A549 (cell line): ENCODE results near the gene PTPN23. TPM values are rescaled to one million over a fixed set of nuclear protein-coding genes. Genes with fewer than 3 reads are reported as not detected.

Experiments used
- ATAC-seq, 2 experiments: fragments of 200-7000 bp in 1 of 2; fragments of >200 bp in 1 of 2; cut with Nextera tagmentation in 1 of 2; cut with Tn5 transposase in 1 of 2; 3 replicates each; pipeline versions ENCODE4 v1.8.0 to v1.9.1; 2018 to 2020; ENCODE audit warnings: mild to moderate bottlenecking in 1 of 2, moderate library complexity in 1 of 2
- CTCF ChIA-PET: fragments of 300-600 bp; sonication (Branson Sonifier 250); formaldehyde crosslinking; extraction: SDS; loops from one replicate; lab custom pipeline; 2021; ENCODE audit warnings: antibody characterized with exemption, inconsistent platforms; lab: Yijun Ruan, JAX
- POLR2A ChIA-PET: fragments of 350-600 bp; formaldehyde crosslinking; extraction: SDS; loops from one replicate; lab custom pipeline; 2021; ENCODE audit warnings: antibody characterized with exemption, inconsistent platforms; lab: Yijun Ruan, JAX
- DNase-seq, 2 experiments: peaks; one replicate each; pipeline versions ENCODE4 v3.0.0 to v3.0.0-alpha.2; 2011 to 2016; ENCODE audit warnings: low read depth in 1 of 2, low spot score in 1 of 2
- FAIRE-seq: peaks from 2 replicates; lab custom pipeline; 2011; peaks lifted over from hg19 to GRCh38; lab: Jason Lieb, UNC
- H3K27ac ChIP-seq, 2 experiments: fragments of >200 bp; sonication (Bioruptor Twin); formaldehyde crosslinking; 3 replicates each; pipeline ENCODE4 v1.5.1; 2016 to 2017
- H3K4me1 ChIP-seq: fragments of >200 bp; sonication (Bioruptor Twin); formaldehyde crosslinking; 3 replicates; pipeline ENCODE4 v1.6.1; 2016
- H3K4me2 ChIP-seq: fragments of >200 bp; sonication (Bioruptor Twin); formaldehyde crosslinking; 3 replicates; pipeline ENCODE4 v1.6.1; 2016
- H3K4me3 ChIP-seq: fragments of >200 bp; sonication (Bioruptor Twin); formaldehyde crosslinking; 3 replicates; pipeline ENCODE4 v1.5.1; 2016
- H3K9me3 ChIP-seq: fragments of >200 bp; sonication (Bioruptor Twin); formaldehyde crosslinking; 3 replicates; pipeline ENCODE4 v1.6.1; 2016
- CBX2 ChIP-seq: fragments of 200-600 bp; sonication (generic); IDR thresholded peaks from 2 replicates; pipeline ENCODE4 v1.6.1; 2016; ENCODE audit warnings: low read depth, mild to moderate bottlenecking, borderline replicate concordance
- CEBPB ChIP-seq, 2 experiments: fragments of >200 bp in 1 of 2; sonication (Bioruptor Twin) in 1 of 2; formaldehyde crosslinking in 1 of 2; IDR thresholded peaks; 2 replicates each; pipeline ENCODE4 v1.6.1; 2012 to 2016
- CHD4 ChIP-seq: fragments of 200-600 bp; sonication (generic); IDR thresholded peaks from 2 replicates; pipeline ENCODE4 v1.6.1; 2016; ENCODE audit warnings: antibody characterized with exemption, mild to moderate bottlenecking, borderline replicate concordance
- FOSL2 ChIP-seq, 2 experiments: fragments of 450-650 bp in 1 of 2; fragments of >200 bp in 1 of 2; sonication (Bioruptor Twin) in 1 of 2; formaldehyde crosslinking; IDR thresholded peaks; 2 replicates each; pipeline versions ENCODE4 v1.5.0 to v1.6.1; 2016 to 2020; ENCODE audit warnings: mild to moderate bottlenecking in 1 of 2, moderate library complexity in 1 of 2
- HDAC2 ChIP-seq: fragments of 200-600 bp; sonication (generic); IDR thresholded peaks from 2 replicates; pipeline ENCODE4 v1.6.1; 2016
- HOXA7 ChIP-seq: fragments of 250-450 bp; sonication (Bioruptor Pico); IDR thresholded peaks from 2 replicates; pipeline ENCODE4 v1.5.0; 2020; ENCODE audit warnings: mild to moderate bottlenecking, moderate library complexity
- HOXB13 ChIP-seq: fragments of 250-450 bp; sonication (Bioruptor Pico); IDR thresholded peaks from 2 replicates; pipeline ENCODE4 v1.5.0; 2020; ENCODE audit warnings: low read depth, mild to moderate bottlenecking, moderate library complexity
- JUN ChIP-seq, 2 experiments: fragments of >200 bp; sonication (Bioruptor Twin); formaldehyde crosslinking; IDR thresholded peaks; 2 replicates in 1 of 2; 3 replicates in 1 of 2; pipeline ENCODE4 v1.6.1; 2016 to 2017
- JUNB ChIP-seq: fragments of >200 bp; sonication (Bioruptor Twin); formaldehyde crosslinking; IDR thresholded peaks from 2 replicates; pipeline ENCODE4 v1.6.1; 2016
- MAFK ChIP-seq: fragments of 450-650 bp; IDR thresholded peaks from 2 replicates; pipeline ENCODE4 v1.6.1; 2014; ENCODE audit not compliant: partially characterized antibody
- MYC ChIP-seq: IDR thresholded peaks from 2 replicates; pipeline ENCODE4 v1.6.1; 2012; ENCODE audit warnings: mild to moderate bottlenecking, inconsistent platforms, low read length, improper control_type of control experiment, borderline replicate concordance
- NFE2L2 ChIP-seq: fragments of 150-350 bp; conservative IDR thresholded peaks from 2 replicates; pipeline ENCODE4 v1.6.1; 2014; ENCODE audit warnings: low read length
- PHF8 ChIP-seq: fragments of 200-600 bp; sonication (generic); IDR thresholded peaks from 2 replicates; pipeline ENCODE4 v1.6.1; 2016; ENCODE audit warnings: low read depth, mild to moderate bottlenecking, antibody characterized with exemption, moderate library complexity, borderline replicate concordance
- POLR2AphosphoS2 ChIP-seq: conservative IDR thresholded peaks from 2 replicates; pipeline ENCODE4 v1.6.1; 2012; ENCODE audit warnings: low read length, improper control_type of control experiment, inconsistent platforms
- RAD21 ChIP-seq, 2 experiments: fragments of >200 bp in 1 of 2; sonication (Bioruptor Twin) in 1 of 2; formaldehyde crosslinking in 1 of 2; IDR thresholded peaks in 1 of 2; conservative IDR thresholded peaks in 1 of 2; 2 replicates in 1 of 2; 3 replicates in 1 of 2; pipeline ENCODE4 v1.6.1; 2012 to 2018; ENCODE audit warnings: inconsistent platforms in 1 of 2
- SREBF2 ChIP-seq: fragments of 450-650 bp; IDR thresholded peaks from 2 replicates; pipeline ENCODE4 v1.6.1; 2014; ENCODE audit warnings: mild to moderate bottlenecking, moderate library complexity
- ZNF302 ChIP-seq: fragments of 250-450 bp; sonication (Bioruptor Pico); IDR thresholded peaks from 2 replicates; pipeline ENCODE4 v1.9.0; 2021; ENCODE audit warnings: inconsistent platforms, mild to moderate bottlenecking, moderate library complexity
- ZSCAN20 ChIP-seq: fragments of 250-450 bp; sonication (Bioruptor Pico); IDR thresholded peaks from 2 replicates; pipeline ENCODE4 v1.8.0; 2022; ENCODE audit warnings: mild to moderate bottlenecking, moderate library complexity
- WGBS: methylation state at CpG from one replicate; pipeline ENCODE4 v1.1.6; 2017; ENCODE audit errors: missing lambda C conversion rate; 5-methylcytosine and 5-hydroxymethylcytosine counted together
- polyA plus RNA-seq, 4 experiments: library from polyadenylated mRNA; depleted of rRNA in 3 of 4; stranded (reverse); fragments of >200 nt; fragmentation: RNase III in 1 of 4; extraction: RNeasy Plus Mini Kit Qiagen cat#74134 plus additional on column Dnase treatment in 1 of 4; gene quantifications; 2 replicates in 3 of 4; 3 replicates in 1 of 4; pipeline ENCODE4 v1.2.3, GENCODE V29; 2011 to 2017
- TF ChIP-seq, protein P1 (sequence below): IDR thresholded peaks from 2 replicates; pipeline ENCODE4 v1.6.1; 2012
- TF ChIP-seq, protein P2 (sequence below): fragments of >200 bp; sonication (Bioruptor Twin); formaldehyde crosslinking; IDR thresholded peaks from 3 replicates; pipeline ENCODE4 v1.6.1; 2016
- TF ChIP-seq, protein P3 (sequence below): fragments of >200 bp; sonication (Bioruptor Twin); formaldehyde crosslinking; IDR thresholded peaks from 3 replicates; pipeline ENCODE4 v1.5.1; 2016
- TF ChIP-seq, protein P4 (sequence below): fragments of 450-650 bp; IDR thresholded peaks from 2 replicates; pipeline ENCODE4 v1.6.1; 2014; ENCODE audit warnings: antibody characterized with exemption
- TF ChIP-seq, protein P5 (sequence below): IDR thresholded peaks from 2 replicates; pipeline ENCODE4 v1.6.1; 2012; ENCODE audit warnings: low read depth, borderline replicate concordance

Gene PTPN23
- polyA plus RNA-seq, 2 of the 4 experiments (the other 2 are of a cell fraction) = 1.5 to 16.8 TPM

DNA sequence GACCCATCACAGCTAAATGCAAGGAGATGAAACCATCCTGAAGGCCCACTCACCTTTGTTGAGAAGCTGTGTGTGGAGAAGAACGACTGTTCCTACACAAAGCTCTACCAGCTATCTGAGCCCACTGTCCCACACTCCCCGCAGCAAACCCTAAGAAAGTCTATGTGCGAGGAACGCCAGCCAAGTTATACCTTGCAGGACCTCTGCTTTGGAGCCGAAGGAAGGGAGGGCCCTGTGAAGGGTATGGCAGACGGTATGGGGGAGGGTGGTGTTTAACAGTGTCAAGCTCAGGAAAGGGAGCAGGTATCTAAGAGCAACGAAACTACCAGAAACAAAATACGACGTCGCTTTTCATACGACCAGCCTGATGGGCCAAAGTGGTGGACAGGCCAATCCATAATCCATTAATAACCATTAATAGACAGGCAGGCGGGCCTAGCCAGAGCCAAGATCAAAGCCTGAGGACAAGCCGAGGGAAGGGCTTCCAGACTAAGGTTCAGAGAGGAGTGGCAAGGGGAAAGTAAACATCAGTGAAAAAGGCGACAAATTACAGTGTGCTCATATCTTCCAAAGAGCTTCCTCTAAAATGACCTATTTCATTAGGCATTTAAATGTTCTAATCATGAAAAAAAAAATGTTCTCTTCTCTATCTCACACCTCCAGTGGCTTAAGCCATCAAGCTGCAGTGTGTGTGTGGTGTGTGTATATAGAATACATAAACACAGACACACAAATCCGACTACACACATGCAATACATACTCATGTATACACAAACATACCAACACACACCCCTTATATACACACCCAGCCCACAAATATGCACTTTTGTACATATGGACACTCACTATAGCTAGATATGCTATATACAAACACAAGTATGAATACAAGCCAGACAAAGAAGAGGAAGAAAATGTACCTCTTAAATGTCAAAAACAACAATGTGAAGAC, 43.9 kb downstream of the PTPN23 start:
- H3K27ac ChIP-seq = no peak overlapping the region
- WGBS = 86% methylated on average over 15 of the region's 15 CpGs
- H3K4me2 ChIP-seq = no peak overlapping the region
- TF ChIP-seq, protein P1, sequence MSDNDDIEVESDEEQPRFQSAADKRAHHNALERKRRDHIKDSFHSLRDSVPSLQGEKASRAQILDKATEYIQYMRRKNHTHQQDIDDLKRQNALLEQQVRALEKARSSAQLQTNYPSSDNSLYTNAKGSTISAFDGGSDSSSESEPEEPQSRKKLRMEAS = no peak
- no peak for TF ChIP-seq MYC
- TF ChIP-seq, protein P2, sequence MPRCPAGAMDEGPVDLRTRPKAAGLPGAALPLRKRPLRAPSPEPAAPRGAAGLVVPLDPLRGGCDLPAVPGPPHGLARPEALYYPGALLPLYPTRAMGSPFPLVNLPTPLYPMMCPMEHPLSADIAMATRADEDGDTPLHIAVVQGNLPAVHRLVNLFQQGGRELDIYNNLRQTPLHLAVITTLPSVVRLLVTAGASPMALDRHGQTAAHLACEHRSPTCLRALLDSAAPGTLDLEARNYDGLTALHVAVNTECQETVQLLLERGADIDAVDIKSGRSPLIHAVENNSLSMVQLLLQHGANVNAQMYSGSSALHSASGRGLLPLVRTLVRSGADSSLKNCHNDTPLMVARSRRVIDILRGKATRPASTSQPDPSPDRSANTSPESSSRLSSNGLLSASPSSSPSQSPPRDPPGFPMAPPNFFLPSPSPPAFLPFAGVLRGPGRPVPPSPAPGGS = no peak
- TF ChIP-seq CHD4 = no peak
- TF ChIP-seq HDAC2 = no peak
- no peak for TF ChIP-seq NFE2L2
- TF ChIP-seq ZNF302 (CRISPR knock-in tag) = no peak
- no peak for TF ChIP-seq ZSCAN20 (CRISPR knock-in tag)
- TF ChIP-seq, protein P3, sequence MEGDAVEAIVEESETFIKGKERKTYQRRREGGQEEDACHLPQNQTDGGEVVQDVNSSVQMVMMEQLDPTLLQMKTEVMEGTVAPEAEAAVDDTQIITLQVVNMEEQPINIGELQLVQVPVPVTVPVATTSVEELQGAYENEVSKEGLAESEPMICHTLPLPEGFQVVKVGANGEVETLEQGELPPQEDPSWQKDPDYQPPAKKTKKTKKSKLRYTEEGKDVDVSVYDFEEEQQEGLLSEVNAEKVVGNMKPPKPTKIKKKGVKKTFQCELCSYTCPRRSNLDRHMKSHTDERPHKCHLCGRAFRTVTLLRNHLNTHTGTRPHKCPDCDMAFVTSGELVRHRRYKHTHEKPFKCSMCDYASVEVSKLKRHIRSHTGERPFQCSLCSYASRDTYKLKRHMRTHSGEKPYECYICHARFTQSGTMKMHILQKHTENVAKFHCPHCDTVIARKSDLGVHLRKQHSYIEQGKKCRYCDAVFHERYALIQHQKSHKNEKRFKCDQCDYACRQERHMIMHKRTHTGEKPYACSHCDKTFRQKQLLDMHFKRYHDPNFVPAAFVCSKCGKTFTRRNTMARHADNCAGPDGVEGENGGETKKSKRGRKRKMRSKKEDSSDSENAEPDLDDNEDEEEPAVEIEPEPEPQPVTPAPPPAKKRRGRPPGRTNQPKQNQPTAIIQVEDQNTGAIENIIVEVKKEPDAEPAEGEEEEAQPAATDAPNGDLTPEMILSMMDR = no peak
- TF ChIP-seq, protein P4, sequence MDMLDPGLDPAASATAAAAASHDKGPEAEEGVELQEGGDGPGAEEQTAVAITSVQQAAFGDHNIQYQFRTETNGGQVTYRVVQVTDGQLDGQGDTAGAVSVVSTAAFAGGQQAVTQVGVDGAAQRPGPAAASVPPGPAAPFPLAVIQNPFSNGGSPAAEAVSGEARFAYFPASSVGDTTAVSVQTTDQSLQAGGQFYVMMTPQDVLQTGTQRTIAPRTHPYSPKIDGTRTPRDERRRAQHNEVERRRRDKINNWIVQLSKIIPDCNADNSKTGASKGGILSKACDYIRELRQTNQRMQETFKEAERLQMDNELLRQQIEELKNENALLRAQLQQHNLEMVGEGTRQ = no peak
- H3K4me1 ChIP-seq = 0 out of 3 replicates have a peak, but pooled peaks cover 7% of the 10 kb centered on the region
- ChIA-PET CTCF (interaction anchor here (0.9 to 5.7 kb wide), 6 partner anchors 11 to 89 kb away, joined by 3 to 34 read pairs (median 4); partner anchors contain the start of genes ELP6 and SCAP), POLR2A (no interaction called here)
- ATAC-seq = no peak
- no peak for DNase-seq
- no peak overlapping the region for H3K4me3 ChIP-seq
- no peak for FAIRE-seq
- no peaks in the 10 kb centered on the region for H3K9me3 ChIP-seq

DNA sequence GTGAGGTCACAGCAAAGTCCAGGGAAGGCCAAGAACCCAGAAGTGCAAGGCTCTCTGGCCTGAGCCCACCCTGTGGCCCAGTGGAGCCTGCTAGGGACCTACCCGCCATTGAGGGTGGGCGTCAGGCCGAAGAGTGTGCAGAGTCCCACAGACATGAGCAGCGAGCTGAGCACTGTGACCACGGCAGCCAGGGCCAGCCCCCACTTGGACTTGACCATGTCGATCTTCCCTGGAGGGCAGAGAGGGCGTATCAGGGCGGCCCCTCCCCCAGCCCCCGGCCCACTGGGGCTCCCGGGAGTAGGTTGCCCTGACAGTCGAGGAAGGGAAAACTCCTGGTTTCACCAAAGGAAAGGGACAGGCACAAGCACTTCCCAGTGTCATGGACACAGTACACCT, 44.6 kb downstream of the PTPN23 start:
- DNase-seq (no peak), FAIRE-seq (no peak), ATAC-seq (no peak)
- CTCF ChIA-PET = interaction anchor here (1.5 kb wide), 1 partner anchor 51 kb away, joined by 5 read pairs; no protein-coding TSS in a partner anchor
- no peak for TF ChIP-seq NFE2L2
- TF ChIP-seq CEBPB (IDR thresholded peaks at IDR 0.05) = no peak
- no peak for TF ChIP-seq HOXA7 (CRISPR knock-in tag)
- TF ChIP-seq HDAC2 = no peak
- no peak for TF ChIP-seq SREBF2
- TF ChIP-seq HOXB13 (CRISPR knock-in tag) = no peak
- no peak for TF ChIP-seq RAD21 (conservative IDR thresholded peaks at IDR 0.05 in 1 of 2, IDR thresholded peaks at IDR 0.05 in 1 of 2)
- no peak for TF ChIP-seq POLR2AphosphoS2
- TF ChIP-seq PHF8 = no peak
- TF ChIP-seq, protein P5, sequence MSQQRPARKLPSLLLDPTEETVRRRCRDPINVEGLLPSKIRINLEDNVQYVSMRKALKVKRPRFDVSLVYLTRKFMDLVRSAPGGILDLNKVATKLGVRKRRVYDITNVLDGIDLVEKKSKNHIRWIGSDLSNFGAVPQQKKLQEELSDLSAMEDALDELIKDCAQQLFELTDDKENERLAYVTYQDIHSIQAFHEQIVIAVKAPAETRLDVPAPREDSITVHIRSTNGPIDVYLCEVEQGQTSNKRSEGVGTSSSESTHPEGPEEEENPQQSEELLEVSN = no peak
- no peak for TF ChIP-seq ZNF302 (CRISPR knock-in tag)
- no peak for TF ChIP-seq JUN (IDR thresholded peaks at IDR 0.05)
- TF ChIP-seq JUNB = no peak
- no peak for TF ChIP-seq MAFK
- TF ChIP-seq CBX2 = no peak
- no peak for TF ChIP-seq FOSL2 (IDR thresholded peaks at IDR 0.05)
- no peak for TF ChIP-seq FOSL2 (CRISPR knock-in tag; IDR thresholded peaks at IDR 0.05)
- TF ChIP-seq, all 56 proteins: peak for 0
- Histone ChIP-seq H3K4me3 (no peak overlapping the region), H3K4me1 (0 out of 3 replicates have a peak, but pooled peaks cover 7% of the 10 kb centered on the region), H3K4me2 (no peak overlapping the region), H3K27ac (no peak overlapping the region), H3K9me3 (no peaks in the 10 kb centered on the region)
- 94% methylated on average over 5 of the region's 11 CpGs for WGBS
- POLR2A ChIA-PET = no interaction called here
